Fibroblast of lung (primary cell): ENCODE measurements around the gene RASGEF1C. TPM values are rescaled to one million over a fixed set of nuclear protein-coding genes. Genes with fewer than 3 reads are reported as not detected.

Experiments used
- DNase-seq, 2 donors: peaks; one replicate each; pipeline versions ENCODE4 v3.0.0 to v3.0.0-alpha.2; 2010; ENCODE audit warnings: low read depth in 2 of 2
- H2AFZ ChIP-seq: 2 replicates; pipeline ENCODE4 v1.5.1; 2012; ENCODE audit warnings: low read length, control low read depth, inconsistent platforms
- H3K27ac ChIP-seq: 2 replicates; pipeline ENCODE4 v1.5.1; 2011; ENCODE audit warnings: low read length, control low read depth; ENCODE audit not compliant: insufficient read depth
- H3K27me3 ChIP-seq: 2 replicates; pipeline ENCODE4 v1.5.1; 2011; ENCODE audit warnings: mild to moderate bottlenecking, low read length; ENCODE audit not compliant: control insufficient read depth, insufficient read depth
- H3K36me3 ChIP-seq: 2 replicates; pipeline ENCODE4 v1.5.1; 2011; ENCODE audit warnings: low read length; ENCODE audit not compliant: control insufficient read depth, insufficient read depth
- H3K4me1 ChIP-seq: 2 replicates; pipeline ENCODE4 v1.5.1; 2011; ENCODE audit warnings: low read length; ENCODE audit not compliant: control insufficient read depth, insufficient read depth; ENCODE audit errors: extremely low read depth
- H3K4me2 ChIP-seq: 2 replicates; pipeline ENCODE4 v1.5.1; 2011; ENCODE audit warnings: low read length, control low read depth; ENCODE audit not compliant: insufficient read depth; ENCODE audit errors: extremely low read depth
- H3K4me3 ChIP-seq, 4 experiments: fragments of 200-600 bp in 1 of 4; sonication (generic) in 1 of 4; replicated peaks in 1 of 4; 2 replicates each; pipeline ENCODE4 v1.5.1; 2011 to 2016; ENCODE audit warnings: low read length in 4 of 4, low read depth in 3 of 4, mild to moderate bottlenecking in 3 of 4, control low read depth in 2 of 4, inconsistent platforms in 1 of 4, mixed read lengths in 1 of 4; ENCODE audit not compliant: insufficient read depth in 1 of 4; ENCODE audit errors: control extremely low read depth in 1 of 4
- H3K79me2 ChIP-seq: 2 replicates; pipeline ENCODE4 v1.5.1; 2012; ENCODE audit warnings: mild to moderate bottlenecking, low read length, inconsistent platforms; ENCODE audit not compliant: control insufficient read depth, insufficient read depth
- H3K9ac ChIP-seq: 2 replicates; pipeline ENCODE4 v1.5.1; 2011; ENCODE audit warnings: mild to moderate bottlenecking, low read length, control low read depth; ENCODE audit not compliant: insufficient read depth
- H3K9me3 ChIP-seq: 2 replicates; pipeline ENCODE4 v1.5.1; 2012; ENCODE audit warnings: low read depth, low read length; ENCODE audit not compliant: control insufficient read depth, insufficient read depth
- H4K20me1 ChIP-seq: 2 replicates; pipeline ENCODE4 v1.5.1; 2011; ENCODE audit warnings: low read length; ENCODE audit not compliant: control insufficient read depth, insufficient read depth; ENCODE audit errors: extremely low read depth
- CTCF ChIP-seq, 2 donors: IDR thresholded peaks in 1 of 2; conservative IDR thresholded peaks in 1 of 2; 1 replicate in 1 of 2; 2 replicates in 1 of 2; pipeline ENCODE4 v1.5.1; 2011 to 2012; ENCODE audit warnings: low read length in 2 of 2, control low read depth in 1 of 2, inconsistent platforms in 1 of 2, low read depth in 1 of 2, mild to moderate bottlenecking in 1 of 2
- EZH2 ChIP-seq: IDR thresholded peaks from 2 replicates; pipeline ENCODE4 v1.5.1; 2012; ENCODE audit warnings: low read length, control low read depth, mild to moderate bottlenecking; ENCODE audit errors: missing control alignments
- polyA plus RNA-seq, 2 donors: library from polyadenylated mRNA; depleted of rRNA in 1 of 2; stranded (reverse) in 1 of 2; unstranded in 1 of 2; fragments of >200 nt; gene quantifications; 2 replicates each; pipeline ENCODE4 v1.2.1, GENCODE V29; 2011 to 2012; ENCODE audit warnings: missing spikeins in 1 of 2
- total RNA-seq: library from RNA; depleted of rRNA; stranded (reverse); fragments of >200 nt; gene quantifications from 2 replicates; pipeline ENCODE4 v1.2.1, GENCODE V29; 2014

RASGEF1C gene
- total and polyA plus RNA-seq, 2 donors (not counting 1 experiment from before 2014, with no cell fraction given) = under 0.01 TPM; not detected in 1

- Histone ChIP-seq H3K9me3 (no peaks in the 10 kb centered on the region), H3K4me1 (no peaks in the 10 kb centered on the region), H3K27me3 (no peaks in the 10 kb centered on the region), H3K79me2 (no peaks in the 10 kb centered on the region), H2AFZ (peak overlapping the region; percentile 39), H3K9ac (peak overlapping the region; percentile 73), H3K4me3 (peak overlapping the region; percentile 47 to 86 (median 72)), H3K27ac (peak overlapping the region; percentile 58), H3K36me3 (no peaks in the 10 kb centered on the region), H4K20me1 (no peaks in the 10 kb centered on the region), H3K4me2 (peak overlapping the region; percentile 87)
- DNase-seq = peak; percentile 62 to 64
- TF ChIP-seq CTCF (conservative IDR thresholded peaks at IDR 0.05 in 1 of 2, IDR thresholded peaks at IDR 0.05 in 1 of 2; ENCODE audit: low read depth in 1 of 2, low read length in 2 of 2) (no peak), EZH2 (no peak)
These were observed 138.1 kb downstream of the RASGEF1C start for GRCh38 chr5:180070756-180071530.

DNA sequence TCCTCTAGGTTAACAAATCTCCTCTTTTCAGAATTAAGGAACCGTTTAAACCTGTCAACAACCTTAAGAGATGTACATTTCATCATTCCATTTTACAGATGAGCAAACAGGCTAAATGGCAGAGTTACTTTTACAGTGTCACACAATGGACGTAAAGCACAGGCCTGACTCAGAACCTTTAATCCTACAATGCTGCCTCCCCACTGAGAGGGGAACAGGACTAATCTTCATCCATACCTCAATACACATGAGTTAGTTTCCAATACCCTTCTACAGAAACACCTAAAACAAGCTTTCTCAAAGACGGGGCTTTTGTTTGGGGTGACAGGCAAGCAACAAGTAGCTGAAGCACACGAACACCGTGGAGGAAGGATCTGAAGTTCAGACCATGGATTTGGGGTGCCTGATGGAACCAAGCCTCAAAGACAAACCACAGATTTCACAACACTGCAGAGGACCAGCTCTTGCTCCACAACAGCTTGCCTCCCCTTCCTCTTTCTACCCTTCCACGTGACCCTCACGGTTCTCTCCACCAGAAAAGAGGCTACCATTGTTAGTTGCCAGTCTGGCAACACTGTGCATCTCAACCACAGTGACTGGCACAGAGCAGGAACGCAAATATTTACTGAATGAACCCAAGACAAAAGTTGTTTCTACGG lies 139.3 kb downstream of the RASGEF1C start:
- Histone ChIP-seq H3K4me2 (peak overlapping the region; percentile 87), H3K9ac (no peak overlapping the region), H3K36me3 (no peaks in the 10 kb centered on the region), H3K79me2 (no peaks in the 10 kb centered on the region), H3K4me1 (no peaks in the 10 kb centered on the region), H3K4me3 (peak overlapping the region in 2 of 4 experiments; percentile 84 to 86), H3K27ac (no peak overlapping the region), H2AFZ (no peak overlapping the region), H3K27me3 (no peaks in the 10 kb centered on the region), H3K9me3 (no peaks in the 10 kb centered on the region), H4K20me1 (no peaks in the 10 kb centered on the region)
- TF ChIP-seq CTCF (conservative IDR thresholded peaks at IDR 0.05 in 1 of 2, IDR thresholded peaks at IDR 0.05 in 1 of 2; ENCODE audit: low read depth in 1 of 2, low read length in 2 of 2) = no peak
- no peak for TF ChIP-seq EZH2
- DNase-seq = peak; percentile 7 to 20

GRCh38 chr5:180068519-180069090 lies 140.4 kb downstream of the RASGEF1C start:
- Histone ChIP-seq H3K27me3 (no peaks in the 10 kb centered on the region), H3K9ac (no peak overlapping the region), H3K4me2 (no peak overlapping the region), H3K4me3 (no peak overlapping the region), H3K4me1 (no peaks in the 10 kb centered on the region), H2AFZ (no peak overlapping the region), H3K9me3 (no peaks in the 10 kb centered on the region), H3K79me2 (no peaks in the 10 kb centered on the region), H3K27ac (no peak overlapping the region), H4K20me1 (no peaks in the 10 kb centered on the region), H3K36me3 (no peaks in the 10 kb centered on the region)
- TF ChIP-seq EZH2 = no peak
- TF ChIP-seq CTCF (conservative IDR thresholded peaks at IDR 0.05 in 1 of 2, IDR thresholded peaks at IDR 0.05 in 1 of 2; ENCODE audit: low read depth in 1 of 2, low read length in 2 of 2) = no peak
- no peak for DNase-seq
